Measurements from ENCODE around the gene PKLR.
"Not testable (repeated sequence)": the region's sequence is repeated elsewhere in the genome, so short reads cannot be mapped to it uniquely, and the experiment has no call there.

The PKLR gene

GRCh38 chr1:155301342-155301841 is at the start of gene PKLR:
PKLR (minus strand) TSS chr1:155301438; CDS start chr1:155301395, 43 bp downstream.
- no peak for FAIRE-seq

GRCh38 chr1:155342842-155343241 is 41.6 kb upstream of the PKLR start:
- FAIRE-seq: no peak

GRCh38 chr1:155339515-155340097 is 38.4 kb upstream of the PKLR start:
- FAIRE-seq: no peak

GRCh38 chr1:155334962-155335361 is 33.7 kb upstream of the PKLR start:
- no peak for FAIRE-seq

GRCh38 chr1:155329980-155330598 is 28.9 kb upstream of the PKLR start:
- FAIRE-seq: no peak

- FAIRE-seq: not testable (repeated sequence)
Observed at GRCh38 chr1:155328856-155329255, 27.6 kb upstream of the PKLR start.

GRCh38 chr1:155327981-155328380 is 26.7 kb upstream of the PKLR start:
- FAIRE-seq: no peak

GRCh38 chr1:155326631-155327037 is 25.4 kb upstream of the PKLR start:
- no peak for FAIRE-seq

- no peak for FAIRE-seq
Observed at GRCh38 chr1:155326020-155326526, 24.8 kb upstream of the PKLR start.

- no peak for FAIRE-seq
Observed at GRCh38 chr1:155325603-155325893, 24.3 kb upstream of the PKLR start.

GRCh38 chr1:155324717-155325602 is 23.7 kb upstream of the PKLR start:
- FAIRE-seq: no peak

GRCh38 chr1:155324037-155324716 is 22.9 kb upstream of the PKLR start:
- peak; percentile 45 for FAIRE-seq

GRCh38 chr1:155323729-155324036 is 22.4 kb upstream of the PKLR start:
- FAIRE-seq: no peak

- FAIRE-seq: no peak
Observed at GRCh38 chr1:155322953-155323728, 21.9 kb upstream of the PKLR start.

- FAIRE-seq: no peak
Observed at GRCh38 chr1:155322571-155322952, 21.3 kb upstream of the PKLR start.

GRCh38 chr1:155321639-155322503 is 20.6 kb upstream of the PKLR start:
- no peak for FAIRE-seq

GRCh38 chr1:155320661-155321617 is 19.7 kb upstream of the PKLR start, which contains the start of gene RUSC1:
RUSC1 (plus strand) TSS chr1:155320894; CDS start chr1:155321774, 880 bp downstream.
- no peak for FAIRE-seq

GRCh38 chr1:155320252-155320651 is 19.0 kb upstream of the PKLR start:
- no peak for FAIRE-seq

GRCh38 chr1:155319536-155319935 is 18.3 kb upstream of the PKLR start:
- no peak for FAIRE-seq

GRCh38 chr1:155318082-155318481 is 16.8 kb upstream of the PKLR start:
- no peak for FAIRE-seq
